LNCaP clone FGC (cell line): Measurements from ENCODE around the gene LRRC4C.
A peak's percentile ranks its signal among the peaks of the same experiment; 100 is the strongest.
"Not testable (repeated sequence)": the region's sequence is repeated elsewhere in the genome, so short reads cannot be mapped to it uniquely, and the experiment has no call there.

Source experiments
- DNase-seq: peaks from one replicate; pipeline ENCODE4 v3.0.0-alpha.2; 2011; ENCODE audit warnings: low read depth
- H3K4me3 ChIP-seq: 2 replicates; pipeline ENCODE4 v1.5.1; 2011; ENCODE audit warnings: mild to moderate bottlenecking, low read depth, low read length, control low read depth
- TF ChIP-seq, protein P1 (sequence below): IDR thresholded peaks from 2 replicates; pipeline ENCODE4 v1.5.1; 2012; ENCODE audit warnings: mild to moderate bottlenecking; ENCODE audit not compliant: control insufficient read depth, insufficient read depth; ENCODE audit errors: extremely low read depth

Gene LRRC4C

GRCh38 chr11:40567392-40567791 lies 892.1 kb downstream of the LRRC4C start:
- DNase-seq: no peak
- TF ChIP-seq, protein P1, sequence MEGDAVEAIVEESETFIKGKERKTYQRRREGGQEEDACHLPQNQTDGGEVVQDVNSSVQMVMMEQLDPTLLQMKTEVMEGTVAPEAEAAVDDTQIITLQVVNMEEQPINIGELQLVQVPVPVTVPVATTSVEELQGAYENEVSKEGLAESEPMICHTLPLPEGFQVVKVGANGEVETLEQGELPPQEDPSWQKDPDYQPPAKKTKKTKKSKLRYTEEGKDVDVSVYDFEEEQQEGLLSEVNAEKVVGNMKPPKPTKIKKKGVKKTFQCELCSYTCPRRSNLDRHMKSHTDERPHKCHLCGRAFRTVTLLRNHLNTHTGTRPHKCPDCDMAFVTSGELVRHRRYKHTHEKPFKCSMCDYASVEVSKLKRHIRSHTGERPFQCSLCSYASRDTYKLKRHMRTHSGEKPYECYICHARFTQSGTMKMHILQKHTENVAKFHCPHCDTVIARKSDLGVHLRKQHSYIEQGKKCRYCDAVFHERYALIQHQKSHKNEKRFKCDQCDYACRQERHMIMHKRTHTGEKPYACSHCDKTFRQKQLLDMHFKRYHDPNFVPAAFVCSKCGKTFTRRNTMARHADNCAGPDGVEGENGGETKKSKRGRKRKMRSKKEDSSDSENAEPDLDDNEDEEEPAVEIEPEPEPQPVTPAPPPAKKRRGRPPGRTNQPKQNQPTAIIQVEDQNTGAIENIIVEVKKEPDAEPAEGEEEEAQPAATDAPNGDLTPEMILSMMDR: no peak
- H3K4me3 ChIP-seq: no peak overlapping the region

DNA sequence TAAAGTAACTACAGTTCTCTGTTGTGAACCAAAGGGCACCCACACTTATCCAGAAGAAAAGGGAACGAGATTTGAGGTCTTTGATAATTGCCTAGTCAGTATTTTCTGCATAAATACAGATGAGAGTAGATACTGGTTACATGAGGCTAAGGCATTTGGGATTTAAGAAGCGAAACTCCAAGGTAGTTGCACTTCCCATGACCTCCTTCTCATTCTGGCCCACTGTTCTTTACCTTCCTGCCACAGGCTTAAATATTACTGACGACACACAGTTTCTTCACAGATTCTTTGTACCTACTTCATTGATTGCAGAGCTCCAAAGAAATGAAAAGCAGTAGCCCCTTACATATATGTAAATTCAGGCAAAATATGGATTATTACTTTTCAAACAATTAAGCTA lies 915.3 kb downstream of the LRRC4C start:
- TF ChIP-seq, protein P1: no peak
- no peak overlapping the region for H3K4me3 ChIP-seq
- no peak for DNase-seq

DNA sequence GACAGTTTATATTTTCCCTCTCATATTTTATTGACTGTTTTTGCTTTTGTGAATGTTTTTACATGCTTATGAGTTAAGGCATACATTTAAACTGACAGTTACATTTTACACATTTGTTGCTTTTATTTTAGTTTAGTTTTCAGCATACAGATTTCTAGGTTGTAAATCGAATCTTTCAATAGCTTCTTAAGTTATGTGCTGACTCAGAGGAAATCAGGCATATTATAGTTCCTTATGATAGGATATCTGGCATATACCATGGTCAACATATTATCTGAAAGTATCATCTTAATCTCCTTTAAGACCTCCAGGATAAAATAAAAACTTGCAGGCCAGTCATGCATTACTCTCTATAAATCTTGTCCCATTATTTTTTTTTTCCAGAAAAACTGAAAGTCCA lies 916.6 kb downstream of the LRRC4C start:
- no peak for DNase-seq

DNA sequence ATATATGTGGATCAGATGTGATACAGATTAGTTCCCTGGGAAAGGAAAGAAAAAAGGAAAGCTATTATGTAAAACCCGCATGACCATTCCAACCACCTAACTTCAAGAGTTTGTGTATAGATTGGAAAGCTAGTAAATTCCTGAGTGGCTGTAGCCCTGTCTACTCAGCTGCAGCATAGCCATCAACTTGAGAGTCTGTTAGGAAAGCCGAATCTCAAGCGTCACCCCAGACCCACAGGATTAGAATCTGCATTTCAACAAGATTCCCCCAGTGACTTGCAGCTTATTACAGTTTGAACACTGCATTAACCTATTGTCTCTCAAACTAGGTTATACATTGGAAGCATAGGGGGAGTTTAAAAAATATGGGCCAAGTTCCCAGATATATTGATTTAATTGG lies 921.7 kb downstream of the LRRC4C start:
- no peak for DNase-seq
- TF ChIP-seq, protein P1: no peak
- no peak overlapping the region for H3K4me3 ChIP-seq

More for the DNA sequence above, 916.6 kb downstream of the LRRC4C start:
- no peak overlapping the region for H3K4me3 ChIP-seq
- TF ChIP-seq, protein P1: no peak

GRCh38 chr11:40522080-40522479 lies 937.4 kb downstream of the LRRC4C start:
- not testable (repeated sequence) for DNase-seq, H3K4me3 ChIP-seq

DNA sequence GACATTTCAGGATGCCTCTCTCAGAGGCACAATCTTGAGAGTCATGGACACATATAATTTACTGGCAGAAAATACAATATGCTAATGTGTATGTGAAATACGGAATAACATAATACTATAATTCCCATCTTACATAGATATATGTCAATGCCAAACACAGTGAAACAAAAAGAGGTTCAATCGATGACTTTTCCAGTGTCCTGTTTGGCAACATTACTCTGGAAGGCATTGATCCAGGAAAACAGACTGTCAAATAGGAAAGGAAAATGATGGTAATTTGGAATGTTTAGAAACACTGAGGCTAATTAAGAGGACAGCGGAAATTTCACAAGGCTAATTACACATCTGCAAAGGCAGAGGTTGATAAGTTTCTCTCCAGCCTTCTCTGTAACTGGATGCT lies 942.3 kb downstream of the LRRC4C start:
- no peak for DNase-seq
- no peak overlapping the region for H3K4me3 ChIP-seq
- TF ChIP-seq, protein P1: no peak

DNA sequence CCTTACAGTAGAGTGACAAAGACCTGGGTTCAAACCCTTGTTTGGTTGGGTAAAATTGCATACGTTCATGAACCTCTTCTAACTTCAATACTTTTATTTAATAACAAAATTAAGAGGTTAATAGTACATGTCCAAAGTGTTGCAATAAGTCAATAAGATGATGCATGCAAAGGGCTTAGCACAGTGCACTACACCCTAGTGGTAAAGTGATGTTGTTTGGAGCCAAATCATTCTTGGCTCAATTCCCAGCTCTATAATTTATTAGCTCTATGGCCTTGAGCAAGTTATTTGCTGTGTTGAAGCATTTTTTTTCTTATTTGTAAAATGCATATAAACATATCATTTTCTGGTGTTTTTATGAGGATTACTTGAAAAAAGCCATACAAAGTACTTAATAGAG lies 945.3 kb downstream of the LRRC4C start:
- TF ChIP-seq, protein P1: peak; percentile 31; the same call in 1 of the 2 replicates
- DNase-seq: peak; percentile 90
- no peak overlapping the region for H3K4me3 ChIP-seq
